K562 treated with DMSO at 1 percent for 4 hours (cell line): ENCODE measurements around the gene HTN1. TPM values are rescaled to one million over a fixed set of nuclear protein-coding genes. Genes with fewer than 3 reads are reported as not detected.

ENCODE experiments used
- total RNA-seq: library from RNA; unstranded; fragments of 300-600 nt; gene quantifications from 2 replicates; pipeline ENCODE4 v1.2.3, GENCODE V29; 2022; ENCODE audit not compliant: insufficient read depth

HTN1 gene
- not detected in 2 replicates for total RNA-seq

DNA sequence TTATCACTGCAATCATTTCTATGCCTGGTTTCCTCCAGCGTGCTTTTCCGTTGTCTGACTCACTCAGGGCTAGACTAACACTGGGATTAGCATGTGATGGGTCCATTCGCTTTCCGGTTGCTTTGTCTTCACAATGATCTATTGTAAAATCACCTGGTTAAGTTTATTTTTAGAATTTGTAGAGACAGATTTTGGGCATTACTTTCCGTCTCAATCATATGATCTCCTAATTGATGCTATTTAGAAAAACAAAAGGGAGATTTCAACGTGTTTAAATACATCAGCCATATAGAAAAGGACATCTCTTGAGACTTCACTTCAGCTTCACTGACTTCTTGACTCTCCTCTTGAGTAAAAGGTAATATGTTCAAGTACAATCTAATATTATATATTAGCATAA lies at the start of gene HTN1:
Gene HTN1 (plus strand): TSS at position 301 of the 400 bp plus-strand sequence. CDS start 2,639 bp downstream, outside the sequence.

DNA sequence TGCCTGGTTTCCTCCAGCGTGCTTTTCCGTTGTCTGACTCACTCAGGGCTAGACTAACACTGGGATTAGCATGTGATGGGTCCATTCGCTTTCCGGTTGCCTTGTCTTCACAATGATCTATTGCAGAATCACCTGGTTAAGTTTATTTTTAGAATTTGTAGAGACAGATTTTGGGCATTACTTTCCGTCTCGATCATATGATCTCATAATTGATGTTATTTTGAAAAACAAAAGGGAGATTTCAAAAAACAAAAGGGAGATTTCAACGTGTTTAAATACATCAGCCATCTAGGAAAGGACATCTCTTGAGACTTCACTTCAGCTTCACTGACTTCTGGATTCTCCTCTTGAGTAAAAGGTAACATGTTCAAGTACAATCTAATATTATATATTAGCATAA lies 22.1 kb upstream of the HTN1 start, which contains the start of gene HTN3:
Gene HTN3 (plus strand): TSS at position 301 of the 400 bp plus-strand sequence. CDS start 2,282 bp downstream, outside the sequence.

Other genes starting within 250 kb of the HTN1 start
- not detected in 2 replicates for gene SULT1E1, start 190.3 kb upstream of the HTN1 start, total RNA-seq
- not detected in 2 replicates for gene CSN1S1, start 119.4 kb upstream of the HTN1 start, total RNA-seq
- gene CSN2, start 84.7 kb upstream of the HTN1 start, total RNA-seq: not detected in 2 replicates
- gene STATH, start 54.5 kb upstream of the HTN1 start, total RNA-seq: not detected in 2 replicates
- gene HTN3, start 22.0 kb upstream of the HTN1 start, total RNA-seq: not detected in 2 replicates
- gene PRR27, start 103.8 kb downstream of the HTN1 start, total RNA-seq: not detected in 2 replicates
- gene ODAM, start 145.3 kb downstream of the HTN1 start, total RNA-seq: not detected in 2 replicates
- gene FDCSP, start 175.7 kb downstream of the HTN1 start, total RNA-seq: not detected in 2 replicates
- not detected in 2 replicates for gene CSN3, start 192.2 kb downstream of the HTN1 start, total RNA-seq